Parathyroid adenoma (tissue), 2 donors: ENCODE data around the gene NACA.

Experiments used
- H2AFZ ChIP-seq: fragments of 300-600 bp; sonication (generic); one replicate; pipeline ENCODE4 v1.7.0; 2017; ENCODE audit warnings: antibody characterized with exemption, mild to moderate bottlenecking
- H3K27ac ChIP-seq: fragments of 300-600 bp; sonication (generic); one replicate; pipeline ENCODE4 v1.7.0; 2017
- H3K27me3 ChIP-seq: fragments of 300-600 bp; sonication (generic); one replicate; pipeline ENCODE4 v1.7.0; 2017; ENCODE audit warnings: low read length; ENCODE audit not compliant: control insufficient read depth, insufficient read depth
- H3K36me3 ChIP-seq: fragments of 300-600 bp; sonication (generic); one replicate; pipeline ENCODE4 v1.7.0; 2017; ENCODE audit warnings: low read length; ENCODE audit not compliant: control insufficient read depth, insufficient read depth
- H3K4me1 ChIP-seq: fragments of 300-600 bp; sonication (generic); one replicate; pipeline ENCODE4 v1.7.0; 2017; ENCODE audit warnings: control low read depth
- H3K4me2 ChIP-seq: fragments of 300-600 bp; sonication (generic); one replicate; pipeline ENCODE4 v1.7.0; 2017; ENCODE audit warnings: low read length
- H3K4me3 ChIP-seq: fragments of 300-600 bp; sonication (generic); one replicate; pipeline ENCODE4 v1.7.0; 2017; ENCODE audit warnings: low read depth, low read length
- H3K79me2 ChIP-seq: fragments of 300-600 bp; sonication (generic); one replicate; pipeline ENCODE4 v1.7.0; 2017; ENCODE audit warnings: control low read depth
- H3K9ac ChIP-seq: fragments of 300-600 bp; sonication (generic); one replicate; pipeline ENCODE4 v1.7.0; 2017; ENCODE audit warnings: mild to moderate bottlenecking
- H3K9me3 ChIP-seq: fragments of 300-600 bp; sonication (generic); one replicate; pipeline ENCODE4 v1.7.0; 2017; ENCODE audit warnings: low read length; ENCODE audit not compliant: control insufficient read depth
- TF ChIP-seq, protein P1 (sequence below): fragments of 300-600 bp; sonication (generic); IDR thresholded peaks from one replicate; pipeline ENCODE4 v1.7.0; 2017; ENCODE audit warnings: antibody characterized with exemption, mild to moderate bottlenecking
- donor health status: primary hyperparathyroidism.

NACA gene

DNA sequence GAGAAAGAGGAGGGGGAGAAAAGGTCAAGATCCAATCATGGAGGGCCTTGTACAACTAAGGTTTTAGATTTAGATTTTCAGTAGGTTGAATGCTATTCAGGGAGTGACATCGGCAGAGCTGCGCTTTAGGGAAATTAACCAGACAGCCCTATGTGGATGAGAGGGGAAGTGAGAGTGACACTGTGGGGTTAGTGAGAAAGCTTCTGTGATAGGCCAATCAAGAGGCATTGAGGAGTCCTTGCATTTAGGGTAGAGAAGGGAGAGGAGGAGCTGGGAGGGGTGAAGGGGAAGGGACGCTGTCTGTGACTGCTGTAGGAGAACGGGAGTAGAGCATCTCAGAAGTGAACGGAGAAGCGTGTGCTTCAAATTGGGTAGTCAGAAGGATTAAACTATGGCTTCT is 41.4 kb upstream of the NACA start:
- H3K9ac ChIP-seq = no peak overlapping the region
- H3K27ac ChIP-seq = no peak overlapping the region
- no peaks in the 10 kb centered on the region for H3K27me3 ChIP-seq
- no peak overlapping the region for H2AFZ ChIP-seq
- H3K79me2 ChIP-seq = no peaks in the 10 kb centered on the region
- H3K4me3 ChIP-seq = no peak overlapping the region
- H3K4me2 ChIP-seq = no peak overlapping the region
- no peaks in the 10 kb centered on the region for H3K4me1 ChIP-seq
- no peaks in the 10 kb centered on the region for H3K9me3 ChIP-seq
- no peaks in the 10 kb centered on the region for H3K36me3 ChIP-seq
- TF ChIP-seq, protein P1, sequence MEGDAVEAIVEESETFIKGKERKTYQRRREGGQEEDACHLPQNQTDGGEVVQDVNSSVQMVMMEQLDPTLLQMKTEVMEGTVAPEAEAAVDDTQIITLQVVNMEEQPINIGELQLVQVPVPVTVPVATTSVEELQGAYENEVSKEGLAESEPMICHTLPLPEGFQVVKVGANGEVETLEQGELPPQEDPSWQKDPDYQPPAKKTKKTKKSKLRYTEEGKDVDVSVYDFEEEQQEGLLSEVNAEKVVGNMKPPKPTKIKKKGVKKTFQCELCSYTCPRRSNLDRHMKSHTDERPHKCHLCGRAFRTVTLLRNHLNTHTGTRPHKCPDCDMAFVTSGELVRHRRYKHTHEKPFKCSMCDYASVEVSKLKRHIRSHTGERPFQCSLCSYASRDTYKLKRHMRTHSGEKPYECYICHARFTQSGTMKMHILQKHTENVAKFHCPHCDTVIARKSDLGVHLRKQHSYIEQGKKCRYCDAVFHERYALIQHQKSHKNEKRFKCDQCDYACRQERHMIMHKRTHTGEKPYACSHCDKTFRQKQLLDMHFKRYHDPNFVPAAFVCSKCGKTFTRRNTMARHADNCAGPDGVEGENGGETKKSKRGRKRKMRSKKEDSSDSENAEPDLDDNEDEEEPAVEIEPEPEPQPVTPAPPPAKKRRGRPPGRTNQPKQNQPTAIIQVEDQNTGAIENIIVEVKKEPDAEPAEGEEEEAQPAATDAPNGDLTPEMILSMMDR = no peak

DNA sequence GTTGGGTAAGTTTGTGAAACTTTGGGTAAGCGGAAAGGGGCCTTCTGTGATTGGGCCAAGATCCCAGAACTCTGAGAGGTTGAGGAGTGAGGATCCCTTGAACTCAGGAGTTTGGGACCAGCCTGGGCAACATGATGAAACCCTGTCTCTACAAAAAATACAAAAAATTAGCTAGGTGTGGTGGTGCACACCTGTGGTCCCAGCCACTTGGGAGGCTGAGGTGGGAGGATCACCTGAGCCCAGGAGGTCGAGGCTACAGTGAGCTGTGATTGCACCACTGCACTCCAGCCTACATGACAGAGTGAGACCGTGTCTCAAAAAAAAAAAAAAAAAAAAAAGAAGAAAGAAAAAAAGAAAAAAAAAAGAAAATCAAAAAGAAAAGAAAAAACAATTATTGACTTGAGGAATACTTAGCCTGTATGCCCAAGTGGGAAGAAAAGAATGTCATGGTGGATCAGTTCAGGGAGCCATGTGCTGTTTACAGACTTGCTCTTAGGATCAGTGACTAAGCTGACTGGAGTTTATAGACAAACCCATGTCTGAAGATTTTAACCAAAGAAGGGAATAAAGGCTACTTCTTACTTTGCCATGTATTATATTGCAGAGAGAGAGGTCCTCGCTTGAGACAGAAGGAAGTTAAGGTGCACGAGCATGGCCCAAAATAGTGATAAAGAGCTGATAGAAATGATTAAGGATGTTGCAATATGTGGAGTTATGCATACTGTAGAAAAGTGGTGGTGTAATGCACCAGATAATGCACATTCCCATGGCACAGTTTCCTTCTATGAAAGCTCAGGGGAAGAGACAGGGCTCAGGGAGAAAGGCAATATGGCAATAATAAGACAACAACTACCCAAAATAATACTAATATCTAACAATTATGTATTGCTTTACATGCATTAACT is 38.9 kb upstream of the NACA start:
- Histone ChIP-seq H3K27me3 (no peaks in the 10 kb centered on the region), H3K9ac (no peak overlapping the region), H3K79me2 (no peaks in the 10 kb centered on the region), H3K36me3 (no peaks in the 10 kb centered on the region), H3K27ac (no peak overlapping the region), H3K4me2 (no peak overlapping the region), H3K4me3 (no peak overlapping the region), H3K4me1 (no peaks in the 10 kb centered on the region), H2AFZ (no peak overlapping the region), H3K9me3 (no peaks in the 10 kb centered on the region)
- TF ChIP-seq, protein P1 = no peak

DNA sequence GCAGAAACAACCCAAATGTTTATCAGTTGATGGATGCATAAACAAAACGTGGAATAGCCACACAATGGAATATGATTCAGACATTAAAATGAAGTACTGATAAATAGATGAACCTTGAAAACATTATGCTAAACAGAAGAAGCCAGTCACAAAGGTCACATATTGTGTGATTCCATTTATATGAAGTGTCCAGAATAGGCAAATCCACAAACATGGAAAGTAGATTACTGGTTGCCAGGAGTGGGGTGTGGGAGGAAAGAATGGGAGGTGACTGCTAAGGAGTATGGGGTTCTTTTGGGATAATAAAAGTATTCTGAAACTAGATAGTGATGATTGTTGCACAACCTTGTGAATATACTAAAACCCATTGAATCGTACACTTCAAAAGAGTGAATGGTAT is 36.7 kb upstream of the NACA start:
- Histone ChIP-seq H3K4me2 (no peak overlapping the region), H3K9me3 (no peaks in the 10 kb centered on the region), H3K4me3 (no peak overlapping the region), H3K79me2 (no peaks in the 10 kb centered on the region), H3K4me1 (no peaks in the 10 kb centered on the region), H3K27me3 (no peaks in the 10 kb centered on the region), H3K27ac (no peak overlapping the region), H3K36me3 (no peaks in the 10 kb centered on the region), H3K9ac (no peak overlapping the region), H2AFZ (no peak overlapping the region)
- TF ChIP-seq, protein P1 = no peak

DNA sequence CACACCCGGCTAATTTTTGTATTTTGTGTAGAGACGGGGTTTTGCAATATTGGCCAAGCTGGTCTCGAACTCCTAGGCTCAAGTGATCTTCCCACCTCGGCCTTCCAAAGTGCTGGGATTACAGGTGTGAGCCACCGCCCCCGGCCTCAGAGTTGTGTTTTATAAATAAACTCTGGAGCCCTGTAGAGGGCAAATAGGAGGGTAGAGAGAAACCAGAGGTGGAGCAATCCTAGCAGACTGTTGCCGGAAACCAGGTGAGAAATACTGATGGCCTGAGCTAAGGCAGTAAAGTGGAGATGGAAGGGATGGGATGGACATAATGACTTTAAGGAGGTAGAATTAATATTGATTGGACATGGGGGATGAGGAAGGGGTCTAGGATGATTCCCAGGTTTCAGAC is 35.4 kb upstream of the NACA start:
- no peaks in the 10 kb centered on the region for H3K4me1 ChIP-seq
- H3K27ac ChIP-seq = no peak overlapping the region
- no peak overlapping the region for H3K9ac ChIP-seq
- no peaks in the 10 kb centered on the region for H3K9me3 ChIP-seq
- TF ChIP-seq, protein P1 = no peak
- no peak overlapping the region for H2AFZ ChIP-seq
- no peaks in the 10 kb centered on the region for H3K79me2 ChIP-seq
- no peaks in the 10 kb centered on the region for H3K36me3 ChIP-seq
- H3K4me3 ChIP-seq = no peak overlapping the region
- H3K4me2 ChIP-seq = no peak overlapping the region
- H3K27me3 ChIP-seq = no peaks in the 10 kb centered on the region
